22Rv1 (cell line): Measurements from ENCODE around the gene UCN2.

ENCODE experiments used
- CTCF ChIP-seq: fragments of 450-650 bp; IDR thresholded peaks from 2 replicates; pipeline ENCODE4 v1.5.1; 2017; ENCODE audit warnings: mild to moderate bottlenecking
- ZFX ChIP-seq: fragments of 450-650 bp; IDR thresholded peaks from 2 replicates; pipeline ENCODE4 v1.6.1; 2017; ENCODE audit warnings: antibody characterized with exemption, borderline replicate concordance

- TF ChIP-seq CTCF (no peak), ZFX (no peak)
These were observed 3.9 kb upstream of the UCN2 start for GRCh38 chr3:48567500-48567899.
